AG04450 (cell line): Measurements from ENCODE around the gene TSPAN19. TPM values are rescaled to one million over a fixed set of nuclear protein-coding genes. Genes with fewer than 3 reads are reported as not detected.
"Not testable (repeated sequence)": the region's sequence is repeated elsewhere in the genome, so short reads cannot be mapped to it uniquely, and the experiment has no call there.

Experiments
- CTCF ChIA-PET: fragments of 300-600, 350-600 bp; formaldehyde crosslinking; extraction: SDS; loops from one replicate; lab custom pipeline; 2022; ENCODE audit warnings: antibody characterized with exemption, inconsistent platforms; lab: Charles Lee
- POLR2A ChIA-PET: fragments of 350-600 bp; formaldehyde crosslinking; extraction: SDS; loops from one replicate; lab custom pipeline; 2021; ENCODE audit warnings: antibody characterized with exemption, inconsistent platforms; lab: Yijun Ruan, JAX
- DNase-seq: peaks from one replicate; pipeline ENCODE4 v3.0.0-alpha.2; 2011; ENCODE audit warnings: low read depth, low spot score
- H3K27ac ChIP-seq: one replicate; pipeline ENCODE4 v1.5.1; 2012; ENCODE audit warnings: low read depth, low read length, control low read depth
- H3K27me3 ChIP-seq: one replicate; pipeline ENCODE4 v1.6.0; 2012; ENCODE audit warnings: low read length; ENCODE audit not compliant: control insufficient read depth, insufficient read depth
- H3K4me3 ChIP-seq: 2 replicates; pipeline ENCODE4 v1.5.1; 2011; ENCODE audit warnings: mild to moderate bottlenecking, low read depth, low read length, control low read depth
- H3K9me3 ChIP-seq: 2 replicates; pipeline ENCODE4 v1.5.1; 2012; ENCODE audit warnings: low read length; ENCODE audit not compliant: control insufficient read depth, insufficient read depth
- polyA plus RNA-seq: library from polyadenylated mRNA; depleted of rRNA; stranded (reverse); fragments of >200 nt; gene quantifications from 2 replicates; pipeline ENCODE4 v1.2.3, GENCODE V29; 2011
- TF ChIP-seq, protein P1 (sequence below): IDR thresholded peaks from 2 replicates; pipeline ENCODE4 v1.5.1; 2011; ENCODE audit warnings: low read depth, low read length, control low read depth, inconsistent platforms

The TSPAN19 gene
- polyA plus RNA-seq, 1 experiment: not detected

DNA sequence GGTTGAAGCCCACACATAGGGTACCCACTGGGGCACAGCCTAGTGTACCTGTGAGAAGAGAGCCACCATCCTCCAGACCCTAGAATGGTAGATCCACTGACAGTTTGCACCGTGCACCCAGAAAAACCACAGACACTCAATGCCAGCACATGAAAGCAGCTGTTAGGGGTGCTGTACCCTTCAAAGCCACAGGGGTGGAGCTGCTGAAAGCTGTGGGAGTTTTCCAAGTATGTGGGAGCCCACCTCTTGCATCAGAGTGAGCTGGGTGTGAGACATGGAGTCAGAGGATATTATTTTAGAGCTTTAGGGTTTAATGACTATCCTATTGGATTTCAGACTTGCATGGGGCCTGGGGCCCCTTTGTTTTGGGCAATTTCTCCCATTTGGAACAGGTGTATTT is 30.5 kb downstream of the TSPAN19 start:
- no peak for DNase-seq
- no peak overlapping the region for H3K27ac ChIP-seq
- H3K9me3 ChIP-seq: no peaks in the 10 kb centered on the region
- no peaks in the 10 kb centered on the region for H3K27me3 ChIP-seq
- H3K4me3 ChIP-seq: no peak overlapping the region
- ChIA-PET CTCF (no interaction called here), POLR2A (no interaction called here)
- TF ChIP-seq, protein P1, sequence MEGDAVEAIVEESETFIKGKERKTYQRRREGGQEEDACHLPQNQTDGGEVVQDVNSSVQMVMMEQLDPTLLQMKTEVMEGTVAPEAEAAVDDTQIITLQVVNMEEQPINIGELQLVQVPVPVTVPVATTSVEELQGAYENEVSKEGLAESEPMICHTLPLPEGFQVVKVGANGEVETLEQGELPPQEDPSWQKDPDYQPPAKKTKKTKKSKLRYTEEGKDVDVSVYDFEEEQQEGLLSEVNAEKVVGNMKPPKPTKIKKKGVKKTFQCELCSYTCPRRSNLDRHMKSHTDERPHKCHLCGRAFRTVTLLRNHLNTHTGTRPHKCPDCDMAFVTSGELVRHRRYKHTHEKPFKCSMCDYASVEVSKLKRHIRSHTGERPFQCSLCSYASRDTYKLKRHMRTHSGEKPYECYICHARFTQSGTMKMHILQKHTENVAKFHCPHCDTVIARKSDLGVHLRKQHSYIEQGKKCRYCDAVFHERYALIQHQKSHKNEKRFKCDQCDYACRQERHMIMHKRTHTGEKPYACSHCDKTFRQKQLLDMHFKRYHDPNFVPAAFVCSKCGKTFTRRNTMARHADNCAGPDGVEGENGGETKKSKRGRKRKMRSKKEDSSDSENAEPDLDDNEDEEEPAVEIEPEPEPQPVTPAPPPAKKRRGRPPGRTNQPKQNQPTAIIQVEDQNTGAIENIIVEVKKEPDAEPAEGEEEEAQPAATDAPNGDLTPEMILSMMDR: no peak

DNA sequence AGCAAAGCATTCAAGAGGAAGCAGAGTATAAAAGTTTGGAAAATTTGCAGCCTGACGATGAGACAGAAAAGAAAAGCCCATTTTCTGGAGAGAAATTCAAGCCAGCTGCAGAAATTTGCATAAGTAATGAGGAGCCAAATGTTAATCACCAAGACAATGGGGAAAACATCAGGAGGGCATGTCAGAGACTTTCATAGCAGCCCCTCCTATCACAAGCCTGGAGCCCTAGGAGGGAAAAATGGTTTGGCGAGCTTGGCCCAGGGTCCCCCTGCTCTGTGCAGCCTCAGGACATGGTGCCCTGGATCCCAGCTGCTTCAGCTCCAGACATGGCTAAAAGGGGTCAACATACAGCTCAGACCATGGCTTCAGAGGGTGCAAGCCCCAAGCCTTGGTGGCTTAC is 31.0 kb downstream of the TSPAN19 start:
- H3K4me3 ChIP-seq, POLR2A ChIA-PET, DNase-seq: not testable (repeated sequence)

DNA sequence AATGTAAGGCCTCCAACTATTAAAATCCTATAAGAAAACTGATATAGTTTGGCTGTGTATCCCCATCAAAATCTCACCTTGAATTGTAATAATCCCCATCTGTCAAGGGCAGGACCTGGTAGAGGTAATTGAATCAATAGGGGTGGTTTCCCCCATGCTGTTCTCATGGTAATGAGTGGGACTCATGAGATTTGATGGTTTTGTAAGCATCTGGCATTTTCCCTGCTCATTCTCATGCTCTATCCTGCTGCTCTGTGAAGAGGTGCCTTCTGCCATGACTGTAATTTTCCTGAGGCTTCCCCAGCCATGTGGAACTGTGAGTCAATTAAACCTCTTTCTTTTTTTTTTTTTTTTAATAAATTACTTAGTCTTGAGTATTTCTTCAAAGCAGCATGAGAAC is 31.9 kb downstream of the TSPAN19 start:
- CTCF ChIA-PET: no interaction called here
- DNase-seq: no peak
- Histone ChIP-seq H3K4me3 (no peak overlapping the region), H3K27ac (no peak overlapping the region), H3K27me3 (no peaks in the 10 kb centered on the region), H3K9me3 (no peaks in the 10 kb centered on the region)
- POLR2A ChIA-PET: no interaction called here
- TF ChIP-seq, protein P1: no peak

More for the DNA sequence above, 31.0 kb downstream of the TSPAN19 start:
- H3K9me3 ChIP-seq, H3K27ac ChIP-seq, H3K27me3 ChIP-seq, CTCF ChIA-PET: not testable (repeated sequence)

DNA sequence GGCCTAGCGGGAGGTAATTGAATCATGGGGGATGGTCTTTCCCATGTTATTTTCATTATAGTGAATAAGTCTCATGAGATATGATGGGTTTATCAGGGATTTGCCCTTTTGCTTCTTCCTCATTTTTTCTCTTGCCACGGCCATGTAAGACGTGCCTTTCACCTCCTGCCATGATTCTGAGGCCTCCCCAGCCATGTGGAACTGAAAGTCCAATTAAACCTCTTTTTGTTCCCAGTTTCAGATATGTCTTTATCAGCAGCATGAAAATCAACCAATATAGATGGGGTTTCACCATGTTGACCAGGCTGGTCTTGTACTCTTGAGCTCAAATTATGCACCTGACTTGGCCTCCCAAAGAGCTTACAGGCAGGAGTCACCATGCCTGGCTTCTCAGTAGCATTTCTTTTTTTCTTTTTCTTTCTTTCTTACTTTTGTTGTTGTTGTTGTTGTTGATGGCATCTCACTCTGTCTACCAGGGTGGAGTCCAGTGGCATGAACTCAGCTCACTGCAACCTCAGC is 33.2 kb downstream of the TSPAN19 start:
- TF ChIP-seq, protein P1: no peak
- ChIA-PET CTCF (interaction anchor here (1.3 kb wide), 1 partner anchor 26 kb away, joined by 6 read pairs; no protein-coding TSS in a partner anchor), POLR2A (no interaction called here)

DNA sequence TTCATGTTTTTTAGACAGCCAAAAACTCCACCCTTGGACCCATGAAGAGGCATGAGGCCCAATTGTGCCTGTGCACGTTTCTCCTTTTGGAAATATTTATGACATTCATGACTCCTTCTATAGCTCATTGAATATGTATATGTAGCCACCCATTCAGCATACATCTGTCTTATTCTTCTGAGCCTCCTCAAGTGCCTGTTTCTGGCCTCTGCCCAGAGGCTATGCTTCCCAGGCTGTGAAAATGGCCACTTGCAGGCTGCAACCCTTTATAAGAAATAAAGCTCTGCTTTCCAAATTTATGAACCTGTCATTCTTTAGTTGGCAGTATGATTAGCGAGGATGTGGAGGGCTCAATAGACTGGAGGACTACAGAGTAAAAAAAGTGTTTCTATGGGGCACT is 35.3 kb downstream of the TSPAN19 start:
- no peak for DNase-seq
- Histone ChIP-seq H3K27me3 (no peaks in the 10 kb centered on the region), H3K4me3 (no peak overlapping the region), H3K27ac (no peak overlapping the region), H3K9me3 (no peaks in the 10 kb centered on the region)
- TF ChIP-seq, protein P1: no peak
- CTCF ChIA-PET: interaction anchor here (1.1 kb wide), 1 partner anchor 29 kb away, joined by 7 read pairs; no protein-coding TSS in a partner anchor
- POLR2A ChIA-PET: no interaction called here

More for the DNA sequence above, 33.2 kb downstream of the TSPAN19 start:
- DNase-seq: no peak
- H3K9me3 ChIP-seq: no peaks in the 10 kb centered on the region
- no peak overlapping the region for H3K27ac ChIP-seq
- H3K27me3 ChIP-seq: no peaks in the 10 kb centered on the region
- H3K4me3 ChIP-seq: no peak overlapping the region
